ENCODE results near the gene SYNE3. TPM values are rescaled to one million over a fixed set of nuclear protein-coding genes. Genes with fewer than 3 reads are reported as not detected.

SYNE3 gene
- total and polyA plus RNA-seq, 10 of the 15 experiments (the other 5 are each of a cell fraction or from before 2014, with no cell fraction given), result 1.4 to 44.1 (median 13.4) TPM

DNA sequence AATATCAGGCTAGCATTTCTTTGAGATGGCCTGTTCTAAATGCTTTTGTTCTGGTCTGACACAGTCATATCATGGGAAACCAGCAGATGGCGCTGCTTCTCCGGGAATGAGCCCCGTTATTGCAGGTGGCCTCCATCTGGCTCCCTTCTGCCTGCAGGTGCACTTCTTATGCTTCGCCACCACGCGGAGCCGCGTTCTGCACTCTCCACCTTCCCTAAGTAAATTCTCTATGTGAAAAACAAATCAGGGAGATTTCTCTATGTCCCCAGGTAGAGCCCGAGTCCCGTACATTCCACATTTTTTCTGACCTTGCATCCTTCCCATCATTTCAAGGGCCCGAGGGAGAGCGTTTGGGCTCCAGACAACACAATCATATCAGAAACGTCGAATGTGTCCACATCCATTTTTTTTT is 44.6 kb upstream of the SYNE3 start (continued):
- TF ChIP-seq PML (IDR thresholded peaks at IDR 0.05; ENCODE audit: low read length) (no peak), HSF1 (IDR thresholded peaks at IDR 0.05; ENCODE audit: low read depth, low read length) (0 out of 2 replicates have a peak, but pooled peaks have one; percentile 49), YY1 (IDR thresholded peaks at IDR 0.05; ENCODE audit: low read depth, low read length) (peak; percentile 84), BCLAF1 (IDR thresholded peaks at IDR 0.05) (no peak), TCF3 (IDR thresholded peaks at IDR 0.05; ENCODE audit: borderline replicate concordance, insufficient read depth, low read depth, low read length) (peak; percentile 95; the same call in 1 of the 2 replicates), IKZF2 (IDR thresholded peaks at IDR 0.05) (peak in 1 of 2 experiments; percentile 29; a peak in 1 of 4 replicates), SREBF1 (IDR thresholded peaks at IDR 0.05; ENCODE audit: low read length) (no peak), LARP7 (IDR thresholded peaks at IDR 0.05) (no peak), STAT3 (IDR thresholded peaks at IDR 0.05; ENCODE audit: low read depth, low read length) (no peak), SUPT20H (IDR thresholded peaks at IDR 0.05; ENCODE audit: borderline replicate concordance, control insufficient read depth, low read depth, low read length) (no peak), NR2C2 (IDR thresholded peaks at IDR 0.05; ENCODE audit: borderline replicate concordance, control insufficient read depth, insufficient read length, low read depth) (no peak), STAT1 (conservative IDR thresholded peaks at IDR 0.05) (no peak), EED (IDR thresholded peaks at IDR 0.05; ENCODE audit: low read depth) (0 out of 2 replicates have a peak, but pooled peaks have one; percentile 26), NFIC (IDR thresholded peaks at IDR 0.05; ENCODE audit: low read depth, low read length) (no peak), SMC3 (IDR thresholded peaks at IDR 0.05; ENCODE audit: borderline replicate concordance, low read length) (peak; percentile 100), POLR2AphosphoS5 (IDR thresholded peaks at IDR 0.05; ENCODE audit: low read length) (no peak), ZNF274 (IDR thresholded peaks at IDR 0.05; ENCODE audit: insufficient read depth, insufficient read length) (no peak), KAT2A (conservative IDR thresholded peaks at IDR 0.05; ENCODE audit: control insufficient read depth, low read depth, low read length) (no peak), SP1 (IDR thresholded peaks at IDR 0.05; ENCODE audit: low read depth, low read length) (no peak)
- TF ChIP-seq, protein P1, sequence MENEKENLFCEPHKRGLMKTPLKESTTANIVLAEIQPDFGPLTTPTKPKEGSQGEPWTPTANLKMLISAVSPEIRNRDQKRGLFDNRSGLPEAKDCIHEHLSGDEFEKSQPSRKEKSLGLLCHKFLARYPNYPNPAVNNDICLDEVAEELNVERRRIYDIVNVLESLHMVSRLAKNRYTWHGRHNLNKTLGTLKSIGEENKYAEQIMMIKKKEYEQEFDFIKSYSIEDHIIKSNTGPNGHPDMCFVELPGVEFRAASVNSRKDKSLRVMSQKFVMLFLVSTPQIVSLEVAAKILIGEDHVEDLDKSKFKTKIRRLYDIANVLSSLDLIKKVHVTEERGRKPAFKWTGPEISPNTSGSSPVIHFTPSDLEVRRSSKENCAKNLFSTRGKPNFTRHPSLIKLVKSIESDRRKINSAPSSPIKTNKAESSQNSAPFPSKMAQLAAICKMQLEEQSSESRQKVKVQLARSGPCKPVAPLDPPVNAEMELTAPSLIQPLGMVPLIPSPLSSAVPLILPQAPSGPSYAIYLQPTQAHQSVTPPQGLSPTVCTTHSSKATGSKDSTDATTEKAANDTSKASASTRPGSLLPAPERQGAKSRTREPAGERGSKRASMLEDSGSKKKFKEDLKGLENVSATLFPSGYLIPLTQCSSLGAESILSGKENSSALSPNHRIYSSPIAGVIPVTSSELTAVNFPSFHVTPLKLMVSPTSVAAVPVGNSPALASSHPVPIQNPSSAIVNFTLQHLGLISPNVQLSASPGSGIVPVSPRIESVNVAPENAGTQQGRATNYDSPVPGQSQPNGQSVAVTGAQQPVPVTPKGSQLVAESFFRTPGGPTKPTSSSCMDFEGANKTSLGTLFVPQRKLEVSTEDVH (IDR thresholded peaks at IDR 0.05; ENCODE audit: low read depth, partially characterized antibody), result no peak
- TF ChIP-seq, protein P2, sequence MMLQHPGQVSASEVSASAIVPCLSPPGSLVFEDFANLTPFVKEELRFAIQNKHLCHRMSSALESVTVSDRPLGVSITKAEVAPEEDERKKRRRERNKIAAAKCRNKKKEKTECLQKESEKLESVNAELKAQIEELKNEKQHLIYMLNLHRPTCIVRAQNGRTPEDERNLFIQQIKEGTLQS (IDR thresholded peaks at IDR 0.05; ENCODE audit: borderline replicate concordance, extremely low read depth, low read depth, low read length), result no peak
- TF ChIP-seq, protein P3, sequence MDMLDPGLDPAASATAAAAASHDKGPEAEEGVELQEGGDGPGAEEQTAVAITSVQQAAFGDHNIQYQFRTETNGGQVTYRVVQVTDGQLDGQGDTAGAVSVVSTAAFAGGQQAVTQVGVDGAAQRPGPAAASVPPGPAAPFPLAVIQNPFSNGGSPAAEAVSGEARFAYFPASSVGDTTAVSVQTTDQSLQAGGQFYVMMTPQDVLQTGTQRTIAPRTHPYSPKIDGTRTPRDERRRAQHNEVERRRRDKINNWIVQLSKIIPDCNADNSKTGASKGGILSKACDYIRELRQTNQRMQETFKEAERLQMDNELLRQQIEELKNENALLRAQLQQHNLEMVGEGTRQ (IDR thresholded peaks at IDR 0.05; ENCODE audit: borderline replicate concordance, low read depth, low read length), result no peak

Data from GM12878 (cell line).